Panc1 (cell line): ENCODE data around the gene PRKAA1. TPM values are rescaled to one million over a fixed set of nuclear protein-coding genes. Genes with fewer than 3 reads are reported as not detected.
"Not testable (repeated sequence)": the region's sequence is repeated elsewhere in the genome, so short reads cannot be mapped to it uniquely, and the experiment has no call there.

Source experiments
- ATAC-seq: fragments of 200-7000 bp; cut with Tn5 transposase; 2 replicates; pipeline ENCODE4 v1.9.1; 2020; ENCODE audit warnings: mild to moderate bottlenecking, moderate library complexity
- BruUV-seq: library from RNA; stranded (reverse); fragments of 400-500 nt; replicated peaks from 2 replicates; lab custom pipeline; 2021; lab: Mats Ljungman, UMichigan
- CTCF ChIA-PET: fragments of 300-600 bp; sonication (Branson Sonifier 250); formaldehyde crosslinking; loops from one replicate; lab custom pipeline; 2022; ENCODE audit warnings: antibody characterized with exemption; lab: Charles Lee
- POLR2A ChIA-PET: fragments of 300-600 bp; sonication (Branson Sonifier 250); formaldehyde crosslinking; loops from one replicate; lab custom pipeline; 2022; ENCODE audit warnings: antibody characterized with exemption; lab: Charles Lee
- DNase-seq: peaks from one replicate; pipeline ENCODE4 v3.0.0-alpha.2; 2010; ENCODE audit warnings: low read depth, low spot score
- H3K27ac ChIP-seq: 2 replicates; pipeline ENCODE4 v1.5.1; 2011; ENCODE audit warnings: mild to moderate bottlenecking, low read length, inconsistent platforms
- H3K27me3 ChIP-seq: fragments of 200-500 bp; sonication (Bioruptor generic); 2 replicates; pipeline ENCODE4 v1.6.0; 2014; ENCODE audit warnings: low read length, inconsistent platforms; ENCODE audit not compliant: control insufficient read depth, insufficient read depth
- H3K36me3 ChIP-seq: fragments of 200-500 bp; sonication (Bioruptor generic); 2 replicates; pipeline ENCODE4 v1.5.1; 2014; ENCODE audit warnings: inconsistent platforms, mild to moderate bottlenecking, low read length, moderate library complexity; ENCODE audit not compliant: control insufficient read depth, insufficient read depth
- H3K4me1 ChIP-seq: 2 replicates; pipeline ENCODE4 v1.5.1; 2011; ENCODE audit warnings: inconsistent platforms, mild to moderate bottlenecking, low read length, moderate library complexity; ENCODE audit not compliant: control insufficient read depth, insufficient read depth
- H3K4me3 ChIP-seq, 2 experiments: 2 replicates each; pipeline ENCODE4 v1.5.1; 2011 to 2012; ENCODE audit warnings: low read depth in 2 of 2, low read length in 2 of 2, mild to moderate bottlenecking in 2 of 2, inconsistent platforms in 1 of 2, moderate library complexity in 1 of 2
- H3K9me3 ChIP-seq: fragments of 200-500 bp; sonication (Bioruptor generic); 2 replicates; pipeline ENCODE4 v1.5.1; 2014; ENCODE audit warnings: low read depth, mild to moderate bottlenecking, inconsistent platforms, low read length, moderate library complexity; ENCODE audit not compliant: control insufficient read depth, insufficient read depth
- CTCF ChIP-seq: fragments of 450-650 bp; IDR thresholded peaks from 2 replicates; pipeline ENCODE4 v1.5.1; 2017; ENCODE audit warnings: mild to moderate bottlenecking
- POLR2AphosphoS5 ChIP-seq: IDR thresholded peaks from 2 replicates; pipeline ENCODE4 v1.6.1; 2012; ENCODE audit warnings: mild to moderate bottlenecking, low read depth, low read length, moderate library complexity
- REST ChIP-seq, 2 experiments: IDR thresholded peaks; 2 replicates each; pipeline ENCODE4 v1.6.1; 2011 to 2012; ENCODE audit warnings: low read depth in 2 of 2, control low read depth in 1 of 2, low read length in 1 of 2, mild to moderate bottlenecking in 1 of 2, moderate library complexity in 1 of 2; ENCODE audit not compliant: insufficient read depth in 1 of 2
- SIN3A ChIP-seq: IDR thresholded peaks from 2 replicates; pipeline ENCODE4 v1.6.1; 2012; ENCODE audit warnings: low read depth, mild to moderate bottlenecking, low read length, moderate library complexity, borderline replicate concordance; ENCODE audit not compliant: insufficient read depth
- TCF7L2 ChIP-seq: IDR thresholded peaks from 2 replicates; pipeline ENCODE4 v1.6.1; 2011; ENCODE audit warnings: mild to moderate bottlenecking, low read depth, low read length, inconsistent platforms
- in situ Hi-C: cut with HindIII; loops from 2 replicates; pipeline ENCODE4 v1.10.0; 2016; ENCODE audit warnings: low sequenced_read_pairs, low pct_unique_long_range_greater_than_20kb
- intact Hi-C: fragments of 100-400 bp; cut with micrococcal nuclease; formaldehyde crosslinking; loops from one replicate; pipeline ENCODE4 v1.10.0; 2022; ENCODE audit not compliant: unreplicated experiment
- total RNA-seq: library from RNA; stranded (reverse); gene quantifications from one replicate; pipeline ENCODE4 v1.2.1, GENCODE V29; 2021; ENCODE audit not compliant: unreplicated experiment

Gene PRKAA1
- total RNA-seq, 1 experiment from 2014 or later: 75.8 TPM

- in situ Hi-C loops (no loop called here), intact Hi-C loops (loop anchor here (10.0 kb wide), 1 partner anchor 1149 kb away; no protein-coding TSS in a partner anchor)
- POLR2A ChIA-PET: no interaction called here
- DNase-seq (no peak), ATAC-seq (no peak)
- H3K27me3 ChIP-seq: no peaks in the 10 kb centered on the region
- H3K4me3 ChIP-seq: no peak overlapping the region
- no TSS peak for BruUV-seq
- CTCF ChIA-PET: no interaction called here
- no peaks in the 10 kb centered on the region for H3K36me3 ChIP-seq
- no peaks in the 10 kb centered on the region for H3K4me1 ChIP-seq
- no peaks in the 10 kb centered on the region for H3K9me3 ChIP-seq
- TF ChIP-seq CTCF: no peak
- TF ChIP-seq POLR2AphosphoS5: no peak
- TF ChIP-seq REST (IDR thresholded peaks at IDR 0.05; ENCODE audit: insufficient read depth in 1 of 2, low read depth in 2 of 2, low read length in 1 of 2): no peak
- TF ChIP-seq TCF7L2: no peak
- TF ChIP-seq SIN3A: no peak
- H3K27ac ChIP-seq: no peak overlapping the region
These were observed 64.2 kb downstream of the PRKAA1 start for GRCh38 chr5:40733879-40734563.

GRCh38 chr5:40733434-40733833 lies 64.7 kb downstream of the PRKAA1 start:
- no TSS peak for BruUV-seq
- in situ Hi-C loops (no loop called here), intact Hi-C loops (loop anchor here (10.0 kb wide), 1 partner anchor 1149 kb away; no protein-coding TSS in a partner anchor)
- Histone ChIP-seq H3K27me3 (no peaks in the 10 kb centered on the region), H3K4me1 (no peaks in the 10 kb centered on the region), H3K4me3 (no peak overlapping the region), H3K9me3 (no peaks in the 10 kb centered on the region), H3K27ac (no peak overlapping the region), H3K36me3 (no peaks in the 10 kb centered on the region)
- CTCF ChIA-PET: no interaction called here
- ATAC-seq: no peak
- no peak for TF ChIP-seq POLR2AphosphoS5
- no peak for TF ChIP-seq REST (IDR thresholded peaks at IDR 0.05; ENCODE audit: insufficient read depth in 1 of 2, low read depth in 2 of 2, low read length in 1 of 2)
- no peak for TF ChIP-seq TCF7L2
- no peak for TF ChIP-seq SIN3A
- TF ChIP-seq CTCF: no peak
- no peak for DNase-seq
- POLR2A ChIA-PET: no interaction called here

GRCh38 chr5:40722497-40722911 lies 75.7 kb downstream of the PRKAA1 start:
- H3K4me1 ChIP-seq, intact Hi-C loops, H3K36me3 ChIP-seq, H3K27ac ChIP-seq, ATAC-seq, CTCF ChIA-PET, BruUV-seq, H3K27me3 ChIP-seq, POLR2A ChIA-PET, H3K4me3 ChIP-seq, in situ Hi-C loops, DNase-seq, H3K9me3 ChIP-seq: not testable (repeated sequence)
